SK-N-SH treated with all-trans-retinoic acid at 6 μM for 48 hours (cell line): ENCODE data around the gene PFKP.

Experiments
- ATAC-seq: fragments of 200-7000 bp; cut with Tn5 transposase; 3 replicates; pipeline ENCODE4 v1.9.1; 2020; ENCODE audit warnings: mild to moderate bottlenecking, moderate library complexity
- ARNTL ChIP-seq: fragments of 450-650 bp; formaldehyde crosslinking; IDR thresholded peaks from 2 replicates; pipeline ENCODE4 v1.5.0; 2020; ENCODE audit warnings: low read depth, mild to moderate bottlenecking, moderate library complexity, borderline replicate concordance
- BACH2 ChIP-seq: fragments of 250-450 bp; sonication (Bioruptor Pico); IDR thresholded peaks from 2 replicates; pipeline ENCODE4 v1.9.0; 2021; ENCODE audit warnings: mild to moderate bottlenecking, borderline replicate concordance
- CREB5 ChIP-seq: fragments of 250-450 bp; sonication (Bioruptor Pico); IDR thresholded peaks from 2 replicates; pipeline ENCODE4 v1.5.1; 2020; ENCODE audit warnings: low read depth, mild to moderate bottlenecking, moderate library complexity
- CSDC2 ChIP-seq: fragments of 250-450 bp; sonication (Bioruptor Pico); IDR thresholded peaks from 2 replicates; pipeline ENCODE4 v1.5.0; 2020; ENCODE audit warnings: mild to moderate bottlenecking, moderate library complexity
- CSRNP3 ChIP-seq: fragments of 250-450 bp; sonication (Bioruptor Pico); IDR thresholded peaks from 2 replicates; pipeline ENCODE4 v1.5.1; 2021; ENCODE audit warnings: mild to moderate bottlenecking, moderate library complexity
- ESRRG ChIP-seq: fragments of 250-450 bp; sonication (Bioruptor Pico); IDR thresholded peaks from 2 replicates; pipeline ENCODE4 v1.6.1; 2021; ENCODE audit warnings: mild to moderate bottlenecking
- ISL1 ChIP-seq: fragments of 250-450 bp; sonication (Bioruptor Pico); IDR thresholded peaks from 2 replicates; pipeline ENCODE4 v2.1.2; 2022; ENCODE audit warnings: mild to moderate bottlenecking, moderate library complexity
- OSR1 ChIP-seq: fragments of 250-450 bp; sonication (Bioruptor Pico); IDR thresholded peaks from 2 replicates; pipeline ENCODE4 v1.8.0; 2022; ENCODE audit warnings: moderate library complexity, mild to moderate bottlenecking, inconsistent platforms
- PATZ1 ChIP-seq: fragments of 250-450 bp; sonication (Bioruptor Pico); IDR thresholded peaks from 2 replicates; pipeline ENCODE4 v1.8.0; 2020; ENCODE audit warnings: mild to moderate bottlenecking, moderate library complexity, borderline replicate concordance
- POU6F1 ChIP-seq: fragments of 250-450 bp; sonication (Bioruptor Pico); IDR thresholded peaks from 2 replicates; pipeline ENCODE4 v1.8.0; 2021; ENCODE audit warnings: low read depth, mild to moderate bottlenecking, moderate library complexity, borderline replicate concordance
- PPARA ChIP-seq: fragments of 250-450 bp; sonication (Bioruptor Pico); IDR thresholded peaks from 2 replicates; pipeline ENCODE4 v1.5.0; 2020; ENCODE audit warnings: mild to moderate bottlenecking, borderline replicate concordance
- TCF4 ChIP-seq: fragments of 250-450 bp; sonication (Bioruptor Pico); IDR thresholded peaks from 2 replicates; pipeline ENCODE4 v1.8.0; 2021; ENCODE audit warnings: mild to moderate bottlenecking, moderate library complexity, borderline replicate concordance
- TOX ChIP-seq: fragments of 250-450 bp; sonication (Bioruptor Pico); IDR thresholded peaks from 2 replicates; pipeline ENCODE4 v1.8.0; 2021; ENCODE audit warnings: mild to moderate bottlenecking, moderate library complexity, borderline replicate concordance
- TSHZ2 ChIP-seq: fragments of 250-450 bp; sonication (Bioruptor Pico); IDR thresholded peaks from 2 replicates; pipeline ENCODE4 v1.5.0; 2020; ENCODE audit warnings: mild to moderate bottlenecking, moderate library complexity
- ZC3H10 ChIP-seq: fragments of 250-450 bp; sonication (Bioruptor Pico); IDR thresholded peaks from 2 replicates; pipeline ENCODE4 v1.5.1; 2021; ENCODE audit warnings: mild to moderate bottlenecking, moderate library complexity
- ZFP3 ChIP-seq: fragments of 250-450 bp; sonication (Bioruptor Pico); IDR thresholded peaks from 2 replicates; pipeline ENCODE4 v1.5.0; 2020; ENCODE audit warnings: mild to moderate bottlenecking, moderate library complexity
- ZFP30 ChIP-seq: fragments of 450-650 bp; formaldehyde crosslinking; IDR thresholded peaks from 2 replicates; pipeline ENCODE4 v1.5.0; 2022; ENCODE audit warnings: mild to moderate bottlenecking, moderate library complexity
- ZNF565 ChIP-seq: fragments of 450-650 bp; formaldehyde crosslinking; conservative IDR thresholded peaks from 2 replicates; pipeline ENCODE4 v1.5.0; 2020; ENCODE audit warnings: low read depth, mild to moderate bottlenecking, moderate library complexity
- ZNF70 ChIP-seq: fragments of 450-650 bp; formaldehyde crosslinking; IDR thresholded peaks from 2 replicates; pipeline ENCODE4 v1.5.0; 2020; ENCODE audit warnings: mild to moderate bottlenecking, moderate library complexity
- ZNF8 ChIP-seq: fragments of 450-650 bp; formaldehyde crosslinking; IDR thresholded peaks from 2 replicates; pipeline ENCODE4 v1.5.0; 2020; ENCODE audit warnings: mild to moderate bottlenecking, moderate library complexity

PFKP gene

GRCh38 chr10:3151889-3152565 is 84.7 kb downstream of the PFKP start:
- no peak for ATAC-seq
- TF ChIP-seq TOX (CRISPR knock-in tag) (no peak), ARNTL (CRISPR knock-in tag) (no peak), BACH2 (CRISPR knock-in tag) (no peak), ISL1 (no peak), ZFP3 (no peak), ESRRG (CRISPR knock-in tag) (no peak), OSR1 (CRISPR knock-in tag) (no peak), ZC3H10 (no peak), POU6F1 (CRISPR knock-in tag) (no peak), CSDC2 (CRISPR knock-in tag) (no peak), ZNF565 (CRISPR knock-in tag) (no peak), TCF4 (no peak), TSHZ2 (no peak), ZNF8 (CRISPR knock-in tag) (no peak), ZNF70 (CRISPR knock-in tag) (no peak), CREB5 (CRISPR knock-in tag) (no peak), CSRNP3 (no peak), ZFP30 (CRISPR knock-in tag) (no peak)

GRCh38 chr10:3152566-3152935 is 85.2 kb downstream of the PFKP start:
- ATAC-seq = no peak
- TF ChIP-seq PPARA (CRISPR knock-in tag) = no peak
- TF ChIP-seq ZC3H10 = no peak
- TF ChIP-seq PATZ1 (CRISPR knock-in tag) = no peak
- TF ChIP-seq ZNF70 (CRISPR knock-in tag) = no peak
- no peak for TF ChIP-seq POU6F1 (CRISPR knock-in tag)
- no peak for TF ChIP-seq TOX (CRISPR knock-in tag)
- no peak for TF ChIP-seq CREB5 (CRISPR knock-in tag)
